Activated effector memory CD4-positive, alpha-beta T cell treated with Interleukin-2 at 50 U/mL for 16 hours (primary cell): ENCODE results near the gene COPZ2.
"Not testable (repeated sequence)": the region's sequence is repeated elsewhere in the genome, so short reads cannot be mapped to it uniquely, and the experiment has no call there.

Experiments used
- DNase-seq: peaks from one replicate; pipeline ENCODE4 v3.0.0-alpha.2; 2020

The COPZ2 gene

GRCh38 chr17:48003417-48004151 lies 34.0 kb downstream of the COPZ2 start:
- no peak for DNase-seq

GRCh38 chr17:48002916-48003416 lies 34.6 kb downstream of the COPZ2 start:
- DNase-seq, result no peak

- DNase-seq, result no peak
Measured at GRCh38 chr17:48002266-48002915, 35.2 kb downstream of the COPZ2 start.

- not testable (repeated sequence) for DNase-seq
Measured at GRCh38 chr17:48001657-48002056, 35.9 kb downstream of the COPZ2 start.

GRCh38 chr17:48001197-48001596 lies 36.4 kb downstream of the COPZ2 start:
- no peak for DNase-seq

- no peak for DNase-seq
Measured at GRCh38 chr17:47999582-47999981, 38.0 kb downstream of the COPZ2 start.

- no peak for DNase-seq
Measured at GRCh38 chr17:47998044-47998443, 39.6 kb downstream of the COPZ2 start.

- DNase-seq, result no peak
Measured at GRCh38 chr17:47997586-47997985, 40.0 kb downstream of the COPZ2 start.

- no peak for DNase-seq
Measured at GRCh38 chr17:47996201-47996600, 41.4 kb downstream of the COPZ2 start.

- DNase-seq, result no peak
Measured at GRCh38 chr17:47995241-47995935, 42.2 kb downstream of the COPZ2 start.

- no peak for DNase-seq
Measured at GRCh38 chr17:47994724-47995123, 42.9 kb downstream of the COPZ2 start.

- no peak for DNase-seq
Measured at GRCh38 chr17:47993964-47994363, 43.6 kb downstream of the COPZ2 start.

- DNase-seq, result no peak
Measured at GRCh38 chr17:47993031-47993564, 44.5 kb downstream of the COPZ2 start.

- DNase-seq, result no peak
Measured at GRCh38 chr17:47992216-47992615, 45.4 kb downstream of the COPZ2 start.

GRCh38 chr17:47990962-47991731 lies 46.5 kb downstream of the COPZ2 start:
- DNase-seq, result no peak

- no peak for DNase-seq
Measured at GRCh38 chr17:47989700-47990099, 47.9 kb downstream of the COPZ2 start.

- no peak for DNase-seq
Measured at GRCh38 chr17:47989159-47989558, 48.4 kb downstream of the COPZ2 start.

- not testable (repeated sequence) for DNase-seq
Measured at GRCh38 chr17:47988445-47988844, 49.2 kb downstream of the COPZ2 start.

GRCh38 chr17:47987240-47987835 lies 50.3 kb downstream of the COPZ2 start:
- no peak for DNase-seq

GRCh38 chr17:47986520-47986919 lies 51.1 kb downstream of the COPZ2 start:
- no peak for DNase-seq

GRCh38 chr17:47983492-47984223 lies 53.9 kb downstream of the COPZ2 start:
- no peak for DNase-seq
